ENCODE measurements around the gene PPIL4.

The PPIL4 gene

GRCh38 chr6:149545754-149546471 lies at the start of gene PPIL4:
Gene PPIL4 (minus strand): TSS chr6:149546043. CDS start chr6:149546005, 38 bp downstream.
- DNase-seq (ENCODE audit: low spot score): peak; percentile 95

- no peak for DNase-seq (ENCODE audit: low spot score)
Measured at GRCh38 chr6:149593408-149593807, 47.6 kb upstream of the PPIL4 start.

DNA sequence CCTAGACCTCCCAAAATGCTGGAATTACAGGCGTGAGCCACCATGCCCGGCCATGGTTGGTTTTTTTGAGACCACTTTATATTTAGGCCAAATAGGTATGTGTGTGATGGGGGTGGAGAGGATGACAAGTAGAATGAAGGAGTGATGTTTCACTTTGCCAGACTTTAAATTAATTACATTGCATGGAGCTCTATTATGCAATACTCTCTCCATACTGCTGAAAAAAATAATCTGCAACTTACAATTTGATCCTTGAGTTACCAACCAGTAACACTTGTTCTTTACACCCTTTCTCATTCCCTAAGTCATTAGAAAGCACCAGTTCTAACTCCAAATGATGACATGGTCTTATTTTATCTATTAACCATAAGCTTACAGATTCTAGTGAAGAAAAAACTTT lies 47.1 kb upstream of the PPIL4 start:
- DNase-seq (ENCODE audit: low spot score): no peak

- DNase-seq (ENCODE audit: low spot score): no peak
Measured at GRCh38 chr6:149586149-149586548, 40.3 kb upstream of the PPIL4 start.

GRCh38 chr6:149581349-149581748 lies 35.5 kb upstream of the PPIL4 start:
- DNase-seq (ENCODE audit: low spot score): no peak

DNA sequence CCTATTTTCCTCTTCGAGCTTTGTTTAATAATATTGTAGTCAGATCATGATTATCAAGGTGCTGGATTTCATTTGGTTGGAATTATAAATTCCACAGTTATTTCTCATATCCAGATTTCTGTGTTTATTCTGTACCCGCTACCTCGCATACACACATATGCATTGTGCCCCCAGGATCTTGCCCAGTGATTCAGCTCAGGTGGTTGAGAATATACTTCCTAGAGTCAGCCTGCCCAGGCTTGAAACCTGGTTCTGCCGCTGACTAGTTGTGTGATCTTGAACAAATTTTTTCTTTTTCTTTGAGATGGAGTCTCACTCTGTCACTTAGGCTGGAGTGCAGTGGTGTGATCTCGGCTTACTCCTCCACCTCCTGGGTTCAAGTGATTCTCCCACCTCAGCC lies 35.0 kb upstream of the PPIL4 start:
- no peak for DNase-seq (ENCODE audit: low spot score)

- DNase-seq (ENCODE audit: low spot score): no peak
Measured at GRCh38 chr6:149567945-149568585, 22.2 kb upstream of the PPIL4 start.

DNA sequence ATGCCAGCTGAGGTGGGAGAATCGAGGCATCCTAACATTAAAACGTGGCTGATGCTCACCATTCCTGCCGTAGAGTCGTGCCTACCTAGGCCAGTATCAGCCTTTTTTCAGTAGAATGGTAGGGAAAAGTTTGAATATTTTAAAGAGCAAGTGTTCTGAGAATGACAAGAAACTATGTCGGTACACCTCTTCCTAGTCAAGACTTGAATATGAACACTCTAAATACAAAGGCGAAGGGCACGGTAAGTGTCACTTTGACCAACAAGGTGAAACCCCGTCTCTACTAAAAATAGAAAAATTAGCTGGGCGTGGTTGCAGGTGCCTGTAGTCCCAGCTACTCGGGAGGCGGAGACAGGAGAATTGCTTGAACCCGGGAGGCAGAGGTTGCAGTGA lies 21.3 kb upstream of the PPIL4 start:
- no peak for DNase-seq (ENCODE audit: low spot score)

DNA sequence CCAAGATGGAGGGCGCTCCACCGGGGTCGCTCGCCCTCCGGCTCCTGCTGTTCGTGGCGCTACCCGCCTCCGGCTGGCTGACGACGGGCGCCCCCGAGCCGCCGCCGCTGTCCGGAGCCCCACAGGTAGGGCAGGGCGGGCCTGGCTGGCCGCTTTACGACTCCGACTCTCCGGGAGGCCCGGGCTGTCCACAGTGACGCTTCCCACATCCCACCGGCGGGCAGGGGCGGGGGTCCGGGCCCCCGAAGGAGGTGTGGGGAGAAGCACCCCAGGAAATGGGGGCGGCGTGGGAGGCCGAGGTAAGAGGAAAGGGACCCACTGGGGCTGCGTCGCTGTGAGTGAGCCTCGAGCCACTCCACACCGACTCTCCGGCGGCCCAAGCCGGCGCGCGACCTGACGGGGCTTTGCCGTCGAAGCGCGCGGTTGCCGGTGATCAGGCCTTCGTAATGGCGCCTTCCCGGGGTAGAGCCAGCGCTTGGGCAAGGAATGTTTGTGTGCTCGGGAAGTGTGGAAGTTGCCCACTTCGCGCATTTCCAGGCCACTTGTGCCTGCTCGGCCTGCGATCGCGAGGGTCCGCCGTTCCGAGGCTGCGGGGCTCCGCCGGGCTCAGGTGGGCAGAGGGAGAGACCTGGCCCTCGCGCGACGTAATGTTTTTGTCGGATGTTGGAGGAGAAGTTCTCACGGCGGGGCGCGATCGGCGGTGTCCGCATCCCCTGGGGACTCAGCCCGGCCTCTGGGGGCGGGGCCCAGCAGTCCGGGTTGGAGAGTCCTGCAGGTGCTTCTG lies 20.8 kb upstream of the PPIL4 start:
- peak; percentile 68 for DNase-seq (ENCODE audit: low spot score)

GRCh38 chr6:149565527-149566409 lies 19.9 kb upstream of the PPIL4 start, which contains the start of gene GINM1:
Gene GINM1 (plus strand): TSS chr6:149566375. CDS start chr6:149566415, 40 bp downstream.
- peak; percentile 97 for DNase-seq (ENCODE audit: low spot score)

DNA sequence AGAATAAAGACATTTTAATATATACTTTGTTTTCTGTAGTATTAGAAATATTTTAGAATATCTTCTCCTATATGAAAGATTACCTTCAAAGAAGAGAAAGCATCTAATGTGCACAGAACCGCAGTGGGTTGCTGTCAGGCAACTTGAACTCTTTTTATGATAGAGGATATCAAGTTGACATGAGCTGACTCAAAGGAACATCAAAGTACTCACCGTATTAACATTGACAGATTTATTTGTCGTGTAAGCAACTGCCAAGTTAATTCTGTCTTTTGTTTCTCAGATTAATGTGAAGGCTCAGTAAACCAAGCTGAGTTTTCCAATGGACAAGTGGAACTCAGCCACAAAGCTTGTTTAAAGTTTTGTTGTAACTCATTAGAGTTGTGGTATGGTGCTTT lies 18.1 kb upstream of the PPIL4 start:
- DNase-seq (ENCODE audit: low spot score): no peak

DNA sequence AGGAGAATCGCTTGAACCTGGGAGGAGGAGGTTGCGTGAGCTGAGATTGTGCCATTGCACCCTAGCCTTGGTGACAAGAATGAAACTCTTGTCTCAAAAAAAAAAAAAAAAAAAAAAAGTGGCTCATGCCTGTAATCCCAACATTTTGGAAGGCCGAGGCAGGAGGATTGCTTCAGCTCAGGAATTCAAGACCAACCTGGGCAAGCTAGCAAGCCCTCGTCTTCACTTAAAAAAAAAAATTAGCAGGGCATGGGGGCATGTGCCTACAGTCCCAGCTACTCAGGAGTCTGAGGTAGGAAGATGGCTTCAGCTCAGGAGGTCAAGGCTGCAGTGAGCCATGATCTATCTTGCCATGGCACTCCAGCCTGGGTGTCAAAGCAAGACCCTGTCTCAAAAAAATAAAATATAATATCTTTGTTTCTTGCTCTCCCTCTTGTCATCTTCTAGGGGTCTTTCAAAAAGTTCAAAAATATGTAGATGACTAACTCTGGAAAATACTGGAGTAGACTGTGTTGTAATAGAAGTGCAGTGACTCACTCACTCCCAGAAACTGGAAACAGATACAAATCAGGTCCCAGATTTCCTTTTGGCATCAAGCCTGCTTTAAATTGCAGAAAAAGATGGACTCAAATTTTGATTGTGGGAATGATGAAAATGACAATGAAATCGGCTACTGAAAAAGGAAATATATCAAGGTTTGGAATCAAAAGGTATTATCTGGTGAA lies 17.5 kb upstream of the PPIL4 start:
- no peak for DNase-seq (ENCODE audit: low spot score)

DNA sequence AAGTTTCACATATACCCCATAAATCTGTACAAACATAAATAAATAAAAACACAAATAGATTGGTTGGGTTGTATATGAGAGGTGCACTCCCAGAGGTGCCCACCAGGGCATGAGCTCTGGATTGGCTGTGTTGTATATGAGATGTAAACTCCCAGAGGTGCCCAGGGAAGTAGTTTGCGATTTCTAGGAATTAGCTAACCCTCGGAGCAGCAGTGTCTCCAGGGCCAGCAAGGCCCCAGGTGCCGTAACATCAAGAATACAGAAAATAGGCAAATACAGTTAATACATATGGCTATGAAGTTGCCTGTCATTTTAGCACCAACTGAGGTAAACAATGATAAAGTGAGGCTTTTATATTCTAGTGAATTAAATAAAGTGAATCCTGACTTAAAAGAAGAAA lies 14.9 kb upstream of the PPIL4 start:
- DNase-seq (ENCODE audit: low spot score): peak; percentile 65

GRCh38 chr6:149559389-149559788 lies 13.5 kb upstream of the PPIL4 start:
- DNase-seq (ENCODE audit: low spot score): no peak

GRCh38 chr6:149558029-149558428 lies 12.2 kb upstream of the PPIL4 start:
- DNase-seq (ENCODE audit: low spot score): no peak

DNA sequence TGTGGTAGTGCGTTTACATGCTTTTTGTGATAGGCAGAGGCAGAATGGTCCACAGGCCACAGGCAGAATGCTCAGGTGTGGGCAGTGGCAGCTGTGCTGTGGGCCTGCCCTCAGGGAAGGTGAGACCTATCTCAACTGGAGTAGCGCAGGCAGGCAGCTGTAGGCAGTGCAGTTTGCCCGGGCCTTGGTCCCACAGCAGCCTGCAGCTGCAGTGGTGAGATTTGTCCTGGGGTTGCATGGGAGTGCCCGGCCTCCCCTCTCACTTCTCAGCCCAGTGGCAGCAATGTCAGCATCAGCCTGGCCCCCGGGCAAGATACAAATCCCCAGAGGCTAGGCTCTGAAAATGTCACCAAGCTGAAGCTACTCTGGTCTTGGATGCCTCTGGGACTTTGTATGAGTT lies 6.1 kb upstream of the PPIL4 start:
- no peak for DNase-seq (ENCODE audit: low spot score)

- DNase-seq (ENCODE audit: low spot score): peak; percentile 82
Measured at GRCh38 chr6:149545258-149545753, 537 bp downstream of the PPIL4 start.

DNA sequence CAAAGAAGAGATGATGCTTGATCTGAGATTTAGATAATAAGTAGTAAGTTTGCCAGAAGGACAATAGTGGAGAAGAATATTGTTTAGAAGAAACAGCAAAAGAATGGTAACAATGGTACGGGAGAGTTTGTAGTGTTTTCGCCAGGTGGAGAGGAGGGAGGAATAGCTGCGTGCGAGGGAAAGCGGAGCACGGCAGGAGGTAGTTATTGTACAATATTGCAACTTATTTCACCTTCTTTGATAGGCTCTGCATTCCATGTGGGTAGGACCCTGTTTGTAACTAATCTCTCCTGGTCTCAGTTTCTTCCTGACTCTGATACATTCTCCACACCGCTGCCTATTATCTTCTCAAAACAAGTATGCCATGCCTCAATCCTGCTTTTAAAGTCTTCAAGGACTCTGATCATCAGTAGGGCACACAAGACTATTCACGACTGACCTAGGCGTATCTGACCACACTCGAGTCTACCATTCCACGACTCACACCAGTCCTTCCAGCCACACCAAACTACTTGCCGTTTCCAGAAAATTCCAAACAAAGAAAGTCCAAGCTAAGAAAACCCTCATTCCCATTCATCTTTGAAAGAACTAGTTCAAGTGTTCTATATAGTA lies 1.1 kb downstream of the PPIL4 start:
- no peak for DNase-seq (ENCODE audit: low spot score)

DNA sequence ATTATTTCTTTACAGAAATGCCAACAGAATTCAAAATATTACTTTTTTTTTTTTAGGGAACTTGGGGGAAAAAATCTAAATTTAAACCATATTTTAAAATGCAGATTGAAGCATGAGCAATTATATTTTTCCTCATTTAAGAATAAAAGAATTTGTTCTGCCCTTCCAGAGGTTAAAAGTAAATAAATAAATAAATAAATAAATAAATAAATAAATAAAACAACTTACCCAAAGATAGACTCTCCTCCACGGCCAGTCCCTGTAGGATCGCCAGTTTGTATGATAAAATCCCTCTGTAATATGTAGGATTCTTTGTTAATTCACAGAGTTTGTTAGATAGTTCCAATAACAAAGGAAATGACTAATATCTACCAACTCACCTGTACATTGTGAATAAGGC lies 4.7 kb downstream of the PPIL4 start:
- no peak for DNase-seq (ENCODE audit: low spot score)

DNA sequence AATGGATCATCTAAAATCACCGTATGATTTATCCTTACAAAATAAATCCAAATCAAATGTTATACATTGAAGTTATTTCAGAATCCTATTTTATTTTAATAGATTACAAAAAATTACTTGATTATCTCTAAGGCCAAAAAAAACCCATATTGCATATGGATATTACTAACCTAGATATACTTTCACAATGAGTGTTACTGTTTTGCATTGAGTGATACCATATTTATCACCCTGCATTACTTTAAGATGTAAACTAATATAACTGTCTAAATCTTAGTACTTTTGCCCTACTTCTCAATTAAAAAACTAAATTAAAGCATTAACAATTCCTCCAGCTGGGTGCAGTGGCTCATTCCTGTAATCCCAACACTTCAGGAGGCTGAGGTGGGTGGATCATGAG lies 11.1 kb downstream of the PPIL4 start:
- DNase-seq (ENCODE audit: low spot score): no peak

GRCh38 chr6:149529650-149530049 lies 16.2 kb downstream of the PPIL4 start:
- no peak for DNase-seq (ENCODE audit: low spot score)

Measured in NAMALWA (cell line).